Upper lobe of left lung (tissue), 6 donors: ENCODE results near the gene MIPOL1. TPM values are rescaled to one million over a fixed set of nuclear protein-coding genes. Genes with fewer than 3 reads are reported as not detected.

Source experiments
- ATAC-seq, 2 donors: fragments of 200-7000 bp; cut with Tn5 transposase; one replicate each; pipeline ENCODE4 v1.9.1; 2022; ENCODE audit warnings: mild to moderate bottlenecking in 2 of 2, moderate library complexity in 2 of 2; ENCODE audit not compliant: low FRiP score in 2 of 2
- DNase-seq, 2 donors: peaks; one replicate each; pipeline ENCODE4 v3.0.0-alpha.2; 2019 to 2020
- H3K27ac ChIP-seq, 4 donors: fragments of 200-600 bp; sonication (generic); one replicate each; pipeline ENCODE4 v1.5.1; 2016 to 2019
- H3K27me3 ChIP-seq, 4 donors: fragments of 200-600 bp; sonication (generic); one replicate each; pipeline ENCODE4 v1.5.1; 2017 to 2019
- H3K36me3 ChIP-seq, 4 donors: fragments of 200-600 bp; sonication (generic); one replicate each; pipeline ENCODE4 v1.5.1; 2016 to 2019
- H3K4me1 ChIP-seq, 4 donors: fragments of 200-600 bp; sonication (generic); one replicate each; pipeline ENCODE4 v1.5.1; 2018 to 2019
- H3K4me3 ChIP-seq, 4 donors: fragments of 200-600 bp; sonication (generic); one replicate each; pipeline ENCODE4 v1.5.1; 2017 to 2019; ENCODE audit warnings: mild to moderate bottlenecking in 2 of 4, moderate library complexity in 1 of 4
- H3K9me3 ChIP-seq, 4 donors: fragments of 200-600 bp; sonication (generic); one replicate each; pipeline ENCODE4 v1.5.1; 2018 to 2019
- EP300 ChIP-seq, 4 donors: sonication (generic); formaldehyde crosslinking; IDR thresholded peaks; one replicate each; pipeline ENCODE4 v1.5.1; 2017; ENCODE audit warnings: antibody characterized with exemption in 4 of 4, control low read depth in 2 of 4
- POLR2A ChIP-seq, 4 donors: fragments of 450-650 bp; IDR thresholded peaks; one replicate each; pipeline ENCODE4 v1.5.1; 2016 to 2017; ENCODE audit warnings: antibody characterized with exemption in 4 of 4, mild to moderate bottlenecking in 2 of 4
- POLR2AphosphoS5 ChIP-seq, 2 donors: sonication (generic); formaldehyde crosslinking; IDR thresholded peaks; one replicate each; pipeline ENCODE4 v1.5.1; 2017; ENCODE audit warnings: antibody characterized with exemption in 2 of 2
- WGBS, 2 donors: methylation state at CpG; one replicate each; pipeline ENCODE4 v1.1.5; 2017 to 2018; 5-methylcytosine and 5-hydroxymethylcytosine counted together
- total RNA-seq, 6 donors: library from RNA; depleted of rRNA in 4 of 6; stranded (reverse); fragments of >200 nt in 4 of 6; gene quantifications; one replicate each; pipeline versions ENCODE4 v1.1.0 to v1.2.1, GENCODE V29; 2016 to 2021
- TF ChIP-seq, protein P1 (sequence below), 6 experiments: fragments of 450-650 bp in 4 of 6; fragments of 200-600 bp in 2 of 6; sonication (generic) in 2 of 6; IDR thresholded peaks; one replicate each; pipeline ENCODE4 v1.5.1; 2016 to 2019; ENCODE audit warnings: antibody characterized with exemption in 6 of 6
- donor health status: DM: no; HTN: no; CAD: no; lungs with moderate emphysema.
- donor health status: DM: no; HTN: yes; CAD: no; lungs with severe emphysema.

The MIPOL1 gene, protein sequence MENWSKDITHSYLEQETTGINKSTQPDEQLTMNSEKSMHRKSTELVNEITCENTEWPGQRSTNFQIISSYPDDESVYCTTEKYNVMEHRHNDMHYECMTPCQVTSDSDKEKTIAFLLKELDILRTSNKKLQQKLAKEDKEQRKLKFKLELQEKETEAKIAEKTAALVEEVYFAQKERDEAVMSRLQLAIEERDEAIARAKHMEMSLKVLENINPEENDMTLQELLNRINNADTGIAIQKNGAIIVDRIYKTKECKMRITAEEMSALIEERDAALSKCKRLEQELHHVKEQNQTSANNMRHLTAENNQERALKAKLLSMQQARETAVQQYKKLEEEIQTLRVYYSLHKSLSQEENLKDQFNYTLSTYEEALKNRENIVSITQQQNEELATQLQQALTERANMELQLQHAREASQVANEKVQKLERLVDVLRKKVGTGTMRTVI
- total RNA-seq, result 10 to 100 TPM in 2 of 6 donors, 1 to 10 TPM in 4; 4.1 to 32.6 (median 8.4) TPM

DNA sequence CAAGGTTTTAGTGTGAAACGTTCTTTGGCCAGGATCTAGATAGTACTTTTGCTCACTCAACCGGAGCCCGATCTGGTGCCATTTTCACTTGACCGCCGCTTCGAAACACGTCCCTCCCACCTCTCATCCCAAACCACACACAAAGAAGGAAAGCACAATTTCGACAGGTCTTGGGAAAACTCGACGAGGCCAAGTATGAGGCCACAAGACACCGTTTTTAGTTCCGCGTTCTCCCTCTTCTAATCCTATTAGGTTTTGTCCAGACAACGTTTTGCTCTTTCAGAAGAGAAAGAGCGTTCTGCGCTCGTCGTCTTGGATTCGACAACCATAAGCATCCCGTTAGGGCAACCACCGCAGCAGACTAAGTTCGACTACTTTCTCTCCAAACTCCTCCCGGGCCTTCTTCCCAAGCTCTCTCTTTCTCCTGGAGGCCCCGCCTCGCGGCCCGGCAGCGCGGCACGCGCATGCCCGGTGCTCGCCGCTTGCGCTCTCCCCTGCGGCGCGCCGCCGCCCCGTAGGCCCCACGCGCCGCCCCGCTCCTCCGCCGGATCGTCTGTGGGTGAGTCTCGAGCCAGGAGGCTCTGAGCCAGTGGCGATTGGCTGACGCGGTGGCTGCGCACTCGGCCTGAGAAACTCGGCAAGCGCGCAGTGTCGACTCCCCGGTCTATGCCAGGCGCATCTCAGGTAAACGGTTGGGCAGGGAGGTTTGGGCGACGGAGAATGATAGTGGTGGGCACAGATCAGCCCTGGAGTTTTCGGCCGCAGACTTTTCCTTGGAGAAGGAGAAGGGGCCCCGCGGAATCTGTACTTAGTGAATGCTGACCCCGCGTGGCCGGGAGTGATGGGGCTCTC, at the start of gene MIPOL1:
MIPOL1 (plus strand) TSS at position 517 of the 852 bp plus-strand sequence. CDS start 49,952 bp downstream, outside the sequence.
- H3K4me3 ChIP-seq, result peak within 1 kb of the TSS; percentile 46 to 69 (median 56)
- 4 to 7% methylated on average over 47 to 70 of the region's 70 CpGs for whole genome bisulfite sequencing, 2 donors
- H3K36me3 ChIP-seq, result no peaks in the 10 kb centered on the region
- H3K27ac ChIP-seq, result peak within 1 kb of the TSS; percentile 79 to 88 (median 84)
- peaks cover 0 to 13% (median 6%) of the 10 kb centered on the region in 4 donors for H3K4me1 ChIP-seq
- H3K27me3 ChIP-seq, result no peaks in the 10 kb centered on the region
- H3K9me3 ChIP-seq, result no peaks in the 10 kb centered on the region
- DNase-seq (peak; percentile 74 to 97), ATAC-seq (peak; percentile 96 to 100)
- no peak for TF ChIP-seq EP300 (IDR thresholded peaks at IDR 0.05)
- TF ChIP-seq, protein P1, sequence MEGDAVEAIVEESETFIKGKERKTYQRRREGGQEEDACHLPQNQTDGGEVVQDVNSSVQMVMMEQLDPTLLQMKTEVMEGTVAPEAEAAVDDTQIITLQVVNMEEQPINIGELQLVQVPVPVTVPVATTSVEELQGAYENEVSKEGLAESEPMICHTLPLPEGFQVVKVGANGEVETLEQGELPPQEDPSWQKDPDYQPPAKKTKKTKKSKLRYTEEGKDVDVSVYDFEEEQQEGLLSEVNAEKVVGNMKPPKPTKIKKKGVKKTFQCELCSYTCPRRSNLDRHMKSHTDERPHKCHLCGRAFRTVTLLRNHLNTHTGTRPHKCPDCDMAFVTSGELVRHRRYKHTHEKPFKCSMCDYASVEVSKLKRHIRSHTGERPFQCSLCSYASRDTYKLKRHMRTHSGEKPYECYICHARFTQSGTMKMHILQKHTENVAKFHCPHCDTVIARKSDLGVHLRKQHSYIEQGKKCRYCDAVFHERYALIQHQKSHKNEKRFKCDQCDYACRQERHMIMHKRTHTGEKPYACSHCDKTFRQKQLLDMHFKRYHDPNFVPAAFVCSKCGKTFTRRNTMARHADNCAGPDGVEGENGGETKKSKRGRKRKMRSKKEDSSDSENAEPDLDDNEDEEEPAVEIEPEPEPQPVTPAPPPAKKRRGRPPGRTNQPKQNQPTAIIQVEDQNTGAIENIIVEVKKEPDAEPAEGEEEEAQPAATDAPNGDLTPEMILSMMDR (IDR thresholded peaks at IDR 0.05), result peak in 4 of 6 experiments; percentile 13 to 24 (median 20)
- TF ChIP-seq POLR2AphosphoS5 (IDR thresholded peaks at IDR 0.05), result peak in 1 of 2 donors; percentile 48
- peak in 3 of 4 donors; percentile 32 to 66 (median 38) for TF ChIP-seq POLR2A (IDR thresholded peaks at IDR 0.05)

DNA sequence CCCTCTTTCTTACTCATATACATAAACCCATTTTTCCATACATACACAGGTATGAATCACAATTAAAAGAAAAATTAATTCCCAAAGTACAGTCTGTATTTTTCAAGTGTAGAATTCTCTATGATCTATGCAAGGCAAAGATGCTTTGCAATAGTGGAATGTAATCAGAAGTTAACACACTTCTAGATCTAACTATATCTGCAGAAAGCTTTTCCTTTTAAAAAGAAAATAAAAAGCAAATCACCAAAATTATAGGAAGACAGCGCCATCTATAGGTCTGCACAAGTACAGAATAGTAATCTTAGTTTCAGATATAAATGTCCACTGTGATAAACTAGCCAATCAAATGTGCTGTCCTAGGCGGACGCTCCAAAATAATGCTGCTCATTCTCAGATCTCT, 47.3 kb upstream of the MIPOL1 start:
- ATAC-seq (peak; percentile 37 to 82), DNase-seq (no peak)
- no peaks in the 10 kb centered on the region for H3K36me3 ChIP-seq
- 1% methylated on average over 3 of the region's 3 CpGs for WGBS, 2 donors
- TF ChIP-seq POLR2A (IDR thresholded peaks at IDR 0.05) (no peak), POLR2AphosphoS5 (IDR thresholded peaks at IDR 0.05) (no peak)
- TF ChIP-seq, protein P1 (IDR thresholded peaks at IDR 0.05), result peak; percentile 18 to 56 (median 46)
- H3K4me3 ChIP-seq, result no peak overlapping the region
- H3K9me3 ChIP-seq, result peaks cover 0 to 7% (median 0%) of the 10 kb centered on the region in 4 donors
- no peaks in the 10 kb centered on the region for H3K27me3 ChIP-seq
- no peaks in the 10 kb centered on the region for H3K4me1 ChIP-seq
- no peak overlapping the region for H3K27ac ChIP-seq

DNA sequence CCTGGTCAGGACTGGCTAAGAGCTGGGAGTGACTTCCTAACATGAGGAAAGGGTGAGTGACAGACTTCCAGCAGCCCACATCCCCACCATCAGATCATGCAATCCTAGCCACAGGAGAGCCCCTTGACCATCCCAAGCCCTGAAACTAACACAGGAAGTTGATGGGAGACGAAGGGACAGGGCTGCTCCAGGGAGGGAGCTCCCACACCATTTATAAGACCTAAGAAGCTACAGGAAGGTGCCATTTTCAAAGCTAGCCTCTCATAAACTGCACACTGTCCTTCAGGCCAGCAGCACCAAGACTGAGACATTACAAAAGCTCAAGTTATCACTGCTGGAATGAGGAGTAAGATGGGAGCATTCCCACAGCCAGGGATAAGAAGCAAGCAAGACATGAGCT, 44.7 kb upstream of the MIPOL1 start:
- 30 to 50% methylated on average over 1 of the region's 1 CpG for WGBS, 2 donors
- Histone ChIP-seq H3K27me3 (no peaks in the 10 kb centered on the region), H3K4me1 (no peaks in the 10 kb centered on the region), H3K36me3 (no peaks in the 10 kb centered on the region), H3K9me3 (peaks cover 0 to 8% (median 0%) of the 10 kb centered on the region in 4 donors), H3K4me3 (no peak overlapping the region), H3K27ac (no peak overlapping the region)
- no peak for ATAC-seq
- no peak for DNase-seq
- TF ChIP-seq POLR2AphosphoS5 (IDR thresholded peaks at IDR 0.05), result no peak
- TF ChIP-seq EP300 (IDR thresholded peaks at IDR 0.05), result no peak
- TF ChIP-seq, protein P1 (IDR thresholded peaks at IDR 0.05), result no peak
- no peak for TF ChIP-seq POLR2A (IDR thresholded peaks at IDR 0.05)

DNA sequence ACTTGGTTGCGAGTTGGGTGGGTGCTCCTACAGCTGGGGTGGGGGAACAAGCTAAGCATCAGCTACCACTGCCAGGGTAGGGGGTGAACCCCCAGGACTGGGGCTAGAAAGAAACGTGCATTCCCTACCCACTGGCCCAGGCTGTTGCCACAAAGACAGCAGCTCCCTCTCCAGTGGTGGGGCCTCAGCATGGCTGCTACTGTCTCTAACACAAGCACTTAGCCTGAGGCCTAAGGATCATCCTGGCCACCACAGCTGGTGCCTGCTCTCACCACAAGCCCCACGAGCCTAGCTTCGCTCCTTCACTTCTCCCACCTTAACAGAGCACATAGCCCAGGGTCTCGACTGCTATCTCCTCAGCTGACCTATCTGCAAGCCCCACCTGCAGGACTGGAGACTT, 44.3 kb upstream of the MIPOL1 start:
- peaks cover 0 to 8% (median 0%) of the 10 kb centered on the region in 4 donors for H3K9me3 ChIP-seq
- 83 to 89% methylated on average over 5 of the region's 5 CpGs for WGBS, 2 donors
- H3K4me1 ChIP-seq, result no peaks in the 10 kb centered on the region
- DNase-seq, result no peak
- no peaks in the 10 kb centered on the region for H3K36me3 ChIP-seq
- H3K27ac ChIP-seq, result no peak overlapping the region
- TF ChIP-seq EP300 (IDR thresholded peaks at IDR 0.05) (no peak), POLR2AphosphoS5 (IDR thresholded peaks at IDR 0.05) (no peak), POLR2A (IDR thresholded peaks at IDR 0.05) (no peak)
- TF ChIP-seq, protein P1 (IDR thresholded peaks at IDR 0.05), result no peak
- peak in 1 of 2 donors; percentile 37 for ATAC-seq
- no peaks in the 10 kb centered on the region for H3K27me3 ChIP-seq
- no peak overlapping the region for H3K4me3 ChIP-seq
